ENCODE measurements around the gene MAPK4.
"Not testable (repeated sequence)": the region's sequence is repeated elsewhere in the genome, so short reads cannot be mapped to it uniquely, and the experiment has no call there.

Gene MAPK4

DNA sequence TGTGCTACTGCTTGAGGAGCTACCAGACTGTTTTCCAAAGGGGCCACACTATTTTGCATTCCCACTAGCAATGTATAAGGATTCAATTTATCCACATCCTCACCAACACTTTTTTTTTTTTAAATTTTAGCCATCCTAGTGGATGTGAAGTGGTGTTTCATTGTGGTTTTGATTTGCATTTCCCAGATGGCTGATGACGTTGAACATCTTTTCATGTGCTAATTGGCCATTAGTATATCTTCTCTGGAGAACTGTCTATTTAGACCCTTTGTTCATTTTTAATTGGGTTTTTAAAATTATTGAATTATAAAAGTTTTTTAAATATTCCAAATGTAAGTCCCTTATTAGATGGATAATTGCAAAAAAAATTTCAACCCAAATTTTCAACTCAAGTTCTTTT lies 121.1 kb downstream of the MAPK4 start:
- DNase-seq (ENCODE audit: low spot score), result no peak

DNA sequence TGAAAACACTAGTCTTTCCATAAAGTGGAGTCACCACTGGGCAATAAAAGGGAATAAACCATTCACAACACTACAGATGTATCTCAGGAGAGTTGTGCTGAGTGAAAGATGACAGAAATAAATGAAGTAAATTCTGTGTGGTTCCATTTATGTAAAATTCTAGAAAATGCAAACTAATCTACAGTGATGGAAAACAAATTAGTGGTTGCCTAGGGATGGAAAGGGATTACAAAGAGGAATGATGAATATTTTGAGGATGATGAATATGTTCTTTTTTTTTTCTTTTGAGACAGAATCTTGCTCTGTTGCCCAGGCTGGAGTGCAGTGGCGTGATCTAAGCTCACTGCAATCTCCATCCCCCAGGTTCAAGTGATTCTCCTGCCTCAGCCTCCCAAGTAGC lies 123.0 kb downstream of the MAPK4 start:
- no peak for DNase-seq (ENCODE audit: low spot score)

GRCh38 chr18:50686409-50686808 lies 126.5 kb downstream of the MAPK4 start:
- DNase-seq (ENCODE audit: low spot score), result no peak

DNA sequence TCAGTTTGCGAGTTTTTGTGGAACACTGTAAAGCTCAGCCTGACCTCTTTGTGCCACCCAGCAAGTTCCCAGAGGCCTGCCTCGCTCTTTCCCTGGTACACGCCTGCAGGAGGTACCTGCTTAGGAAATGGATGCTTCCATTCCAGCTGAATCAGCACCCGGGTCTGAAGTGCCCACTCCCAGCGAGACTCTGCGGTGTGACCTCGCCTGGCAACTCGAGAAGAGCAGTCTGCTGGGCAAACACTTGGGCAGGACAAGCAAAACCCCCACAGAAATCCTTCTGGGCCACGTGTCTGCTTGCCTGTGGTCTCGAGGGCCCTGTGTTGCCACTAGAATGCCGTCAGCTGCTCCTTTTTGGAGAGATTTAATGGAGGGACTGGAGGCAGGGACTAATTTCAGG lies 127.6 kb downstream of the MAPK4 start:
- DNase-seq (ENCODE audit: low spot score), result no peak

DNA sequence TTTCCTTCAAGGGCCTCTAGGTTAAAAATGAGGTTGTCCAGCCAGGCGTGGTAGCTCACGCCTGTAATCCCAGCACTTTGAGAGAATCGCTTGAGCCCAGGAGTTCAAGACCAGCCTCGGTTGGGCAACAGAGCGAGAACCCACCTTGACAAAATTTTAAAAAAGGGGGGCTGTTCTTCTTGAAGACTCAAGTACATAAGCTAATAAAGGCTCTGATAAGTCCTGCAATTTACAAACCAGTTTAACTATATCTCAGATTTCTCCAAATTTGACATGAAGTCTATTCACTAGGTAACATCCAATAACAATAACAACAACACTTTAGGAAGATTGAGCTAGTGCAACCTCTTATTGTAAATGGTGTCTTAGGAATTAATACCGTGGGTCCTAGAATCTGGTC lies 129.7 kb downstream of the MAPK4 start:
- DNase-seq (ENCODE audit: low spot score), result no peak

GRCh38 chr18:50694147-50694546 lies 134.3 kb downstream of the MAPK4 start:
- DNase-seq (ENCODE audit: low spot score), result no peak

DNA sequence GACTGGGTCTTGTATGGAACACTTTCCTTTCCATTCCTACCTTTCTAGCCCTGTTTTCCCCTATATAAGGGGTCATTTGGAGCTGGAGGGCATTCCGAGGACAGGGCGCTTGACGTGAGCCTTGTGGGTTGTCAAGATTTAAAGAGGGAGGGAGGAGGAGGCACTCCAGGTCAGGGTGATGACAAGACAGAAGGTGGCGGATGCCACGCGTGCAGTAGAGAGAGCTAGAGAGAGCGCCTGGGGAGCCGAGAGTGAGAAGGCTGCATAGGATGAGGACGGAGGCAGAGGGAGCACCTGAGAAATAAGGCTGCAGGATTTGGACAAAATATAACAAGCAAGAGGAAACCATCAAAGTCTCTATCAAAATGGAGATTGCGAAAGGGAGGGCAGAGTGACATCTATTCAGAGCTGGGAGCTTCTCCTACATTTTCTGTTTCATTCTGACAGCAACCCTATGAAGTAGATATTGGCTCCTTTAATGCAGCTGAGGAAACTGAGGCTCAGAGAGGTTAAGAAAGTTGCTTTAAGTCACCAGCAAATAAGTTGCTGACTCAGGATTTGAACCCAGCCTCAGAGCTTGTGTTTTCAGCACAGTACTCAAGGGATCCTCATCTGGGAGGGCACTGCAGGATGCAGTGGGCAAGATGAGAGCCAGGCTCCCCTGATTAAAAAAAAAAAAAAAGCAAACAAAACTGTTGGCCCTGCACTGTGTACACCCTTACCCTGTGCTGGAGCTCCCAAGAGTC lies 135.7 kb downstream of the MAPK4 start:
- DNase-seq (ENCODE audit: low spot score), result no peak

GRCh38 chr18:50696436-50696835 lies 136.5 kb downstream of the MAPK4 start:
- DNase-seq (ENCODE audit: low spot score), result no peak

DNA sequence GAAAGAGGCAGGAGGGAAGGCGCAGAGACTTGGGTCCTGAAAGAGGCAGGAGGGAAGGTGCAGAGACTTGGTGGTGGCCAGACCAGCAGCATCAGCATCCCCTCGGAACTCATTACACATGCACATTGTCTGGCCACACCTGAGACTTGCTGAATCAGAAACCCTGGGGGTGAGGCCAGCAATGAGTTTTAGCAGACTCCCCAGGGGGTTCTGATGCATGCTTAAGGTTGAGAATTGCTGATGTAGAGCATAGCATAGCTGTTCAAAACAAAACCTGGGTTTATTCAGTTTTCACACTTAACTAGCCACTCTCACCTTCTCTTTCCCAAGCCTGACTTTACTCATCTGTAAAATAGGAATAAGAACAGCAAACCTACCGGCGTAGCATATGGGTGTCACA lies 137.0 kb downstream of the MAPK4 start:
- no peak for DNase-seq (ENCODE audit: low spot score)

GRCh38 chr18:50697509-50697908 lies 137.6 kb downstream of the MAPK4 start:
- DNase-seq (ENCODE audit: low spot score), result no peak

DNA sequence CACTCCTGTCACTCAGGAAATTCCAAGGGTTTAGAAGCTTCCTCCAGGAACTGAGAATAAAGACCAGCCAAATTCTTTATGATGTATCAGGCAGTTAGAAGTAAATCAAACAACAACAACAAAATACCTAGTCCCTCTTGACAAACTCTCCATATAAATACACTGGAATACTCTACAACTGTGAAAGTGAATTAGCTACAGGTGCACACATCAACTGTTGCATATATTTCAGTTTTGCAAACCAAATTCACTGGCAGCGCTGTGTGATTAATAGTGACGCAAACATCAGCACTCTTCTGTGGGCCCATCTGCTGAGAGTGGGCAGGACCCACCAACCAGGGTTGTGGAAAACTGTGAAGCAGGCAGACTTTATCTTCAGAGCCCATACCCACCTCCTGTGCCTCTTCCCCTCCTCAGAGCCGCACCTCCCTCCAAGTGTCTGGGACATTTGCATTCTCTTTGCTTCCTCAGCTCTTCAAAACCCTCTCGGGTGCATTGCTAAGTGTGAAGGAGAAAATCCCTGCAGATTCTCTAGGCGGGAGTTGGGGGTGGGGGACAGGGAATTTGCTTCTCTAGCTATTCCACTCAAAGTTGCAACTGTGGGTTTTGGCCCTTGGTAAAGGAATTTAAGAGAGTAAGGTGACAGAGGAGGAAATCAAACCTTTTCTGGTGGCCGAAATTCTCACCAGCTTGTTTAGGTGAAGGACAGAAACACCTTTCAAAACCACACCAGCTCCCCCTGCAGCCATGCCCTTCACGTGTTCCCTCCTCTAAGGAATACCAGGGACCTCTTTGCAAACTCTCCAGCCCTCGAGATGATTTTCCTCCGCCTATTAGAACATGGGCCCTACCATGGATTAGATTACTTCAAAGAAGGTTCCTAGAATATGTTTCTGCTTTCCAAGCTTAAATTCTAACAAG lies 140.6 kb downstream of the MAPK4 start:
- no peak for DNase-seq (ENCODE audit: low spot score)

DNA sequence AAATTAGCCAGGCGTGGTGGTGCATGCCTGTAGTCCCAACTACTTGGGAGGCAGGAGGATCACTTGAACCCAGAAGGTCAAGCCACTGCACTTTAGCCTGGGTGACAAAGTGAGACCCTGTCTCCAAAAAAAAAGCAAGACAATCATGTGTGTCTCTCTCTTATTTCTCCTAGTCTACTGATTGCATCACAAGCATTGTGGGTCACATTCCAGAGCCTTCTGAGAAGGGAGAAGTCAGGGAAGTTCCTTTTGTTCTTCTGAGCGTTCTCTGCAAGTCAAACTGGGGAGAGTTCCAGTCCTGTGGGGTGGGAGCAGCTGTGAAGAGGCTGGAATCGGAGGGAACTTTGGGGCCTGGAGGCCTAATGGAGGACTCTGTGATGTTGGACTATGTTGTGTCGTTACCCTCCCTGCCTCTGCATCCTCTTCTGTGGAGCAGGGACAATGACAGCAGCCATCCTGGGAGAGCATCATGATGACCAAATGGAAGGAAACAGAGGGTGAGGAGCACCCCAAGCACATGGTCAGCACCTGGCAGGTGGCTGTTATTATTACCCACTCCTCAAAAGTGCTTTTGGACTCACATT lies 144.6 kb downstream of the MAPK4 start:
- DNase-seq (ENCODE audit: low spot score), result no peak

GRCh38 chr18:50706199-50706598 lies 146.3 kb downstream of the MAPK4 start:
- no peak for DNase-seq (ENCODE audit: low spot score)

DNA sequence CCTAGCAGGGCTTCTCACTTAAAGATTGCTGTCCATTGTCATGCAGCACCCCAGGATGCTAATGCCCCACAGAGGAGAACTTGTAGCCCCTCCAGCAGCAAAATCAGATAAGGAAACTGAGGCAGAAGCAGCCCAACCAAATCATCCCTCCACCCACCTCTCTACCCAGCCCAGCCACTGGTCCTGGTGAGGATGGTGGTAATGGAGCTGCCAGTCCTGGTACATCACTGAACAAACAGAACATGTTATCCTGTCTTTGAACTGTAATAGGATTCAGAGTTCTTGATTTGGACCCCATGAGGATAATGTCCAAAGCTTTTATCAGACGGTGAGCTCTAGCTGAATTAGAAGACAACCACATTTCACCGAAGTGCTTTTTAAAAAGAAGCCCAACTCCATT lies 146.8 kb downstream of the MAPK4 start:
- DNase-seq (ENCODE audit: low spot score), result no peak

DNA sequence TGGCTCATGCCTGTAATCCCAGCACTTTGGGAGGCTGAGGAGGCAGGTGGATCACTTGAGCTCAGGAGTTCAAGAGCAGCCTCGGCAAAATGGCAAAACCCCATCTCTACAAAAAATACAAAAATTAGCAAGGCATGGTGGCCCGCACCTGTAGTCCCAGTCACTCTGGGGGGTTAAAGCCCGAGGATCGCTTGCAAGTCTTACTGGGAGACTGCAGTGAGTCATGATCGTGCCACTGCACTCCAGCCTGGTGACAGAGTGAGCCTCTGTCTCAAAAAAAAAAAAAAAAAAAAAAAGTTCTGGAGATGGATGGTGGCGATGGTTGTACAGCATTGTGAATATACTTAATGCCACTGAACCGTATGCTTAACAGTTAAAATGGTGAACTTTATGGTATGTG lies 147.4 kb downstream of the MAPK4 start:
- not testable (repeated sequence) for DNase-seq (ENCODE audit: low spot score)

GRCh38 chr18:50707855-50708469 lies 148.1 kb downstream of the MAPK4 start:
- DNase-seq (ENCODE audit: low spot score), result no peak

DNA sequence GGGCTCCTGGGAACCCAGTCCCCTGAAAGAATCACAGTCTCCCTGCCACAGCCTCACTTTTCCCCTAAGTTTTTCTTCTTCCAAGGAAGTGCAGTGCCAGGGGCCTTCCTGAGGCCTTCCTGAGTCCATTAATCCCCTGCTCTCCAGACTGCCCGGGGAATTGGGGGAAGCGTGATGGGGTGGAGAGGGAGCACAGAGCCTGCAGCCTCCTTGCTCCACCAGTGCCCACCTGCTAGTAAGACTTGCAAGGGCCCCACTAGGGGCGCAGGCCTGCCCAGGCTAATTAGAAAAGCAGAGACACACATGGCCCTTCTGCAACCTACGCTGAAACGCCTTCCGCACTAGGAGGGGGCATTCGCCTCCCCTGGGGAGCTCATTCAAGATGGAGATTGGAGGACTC lies 149.3 kb downstream of the MAPK4 start:
- peak; percentile 92 for DNase-seq (ENCODE audit: low spot score)

- DNase-seq (ENCODE audit: low spot score), result no peak
Measured at GRCh38 chr18:50711386-50711785, 151.5 kb downstream of the MAPK4 start.

DNA sequence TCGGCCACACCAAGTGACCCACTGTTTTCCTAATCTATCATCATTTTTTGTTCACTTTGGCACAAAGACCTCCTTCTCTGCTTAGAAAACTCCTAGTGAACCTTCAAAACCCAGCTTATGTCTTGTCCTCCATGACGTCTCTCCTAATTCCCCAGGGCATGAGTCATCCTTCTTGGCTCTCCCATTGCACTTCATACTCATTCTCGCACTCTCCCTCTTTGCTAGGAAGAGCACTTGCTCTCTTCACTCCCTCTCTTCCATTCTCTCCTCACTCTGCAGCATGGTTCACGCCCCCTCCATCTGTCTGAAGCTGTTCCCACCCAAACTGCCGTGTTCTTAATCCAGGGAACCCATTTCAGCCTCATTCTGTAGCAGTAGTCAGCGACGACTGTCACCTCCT lies 156.0 kb downstream of the MAPK4 start:
- no peak for DNase-seq (ENCODE audit: low spot score)

GRCh38 chr18:50716902-50717301 lies 157.0 kb downstream of the MAPK4 start:
- no peak for DNase-seq (ENCODE audit: low spot score)

GRCh38 chr18:50717563-50717962 lies 157.7 kb downstream of the MAPK4 start:
- no peak for DNase-seq (ENCODE audit: low spot score)
